H1 (cell line): ENCODE data around the gene EEIG1. TPM values are rescaled to one million over a fixed set of nuclear protein-coding genes. Genes with fewer than 3 reads are reported as not detected.

ENCODE experiments used
- CTCF ChIA-PET: fragments of 300-600 bp; sonication (Branson Sonifier 250); formaldehyde crosslinking; loops from one replicate; lab custom pipeline; 2021; ENCODE audit not compliant: partially characterized antibody; lab: Charles Lee
- POLR2A ChIA-PET: fragments of 300-600 bp; sonication (Branson Sonifier 250); formaldehyde crosslinking; loops from one replicate; lab custom pipeline; 2021; ENCODE audit warnings: inconsistent platforms; ENCODE audit not compliant: partially characterized antibody; lab: Charles Lee
- DNase-seq, 2 experiments: peaks; one replicate each; pipeline versions ENCODE4 v3.0.0 to v3.0.0-alpha.2; 2010 to 2022; ENCODE audit warnings: low spot score in 2 of 2, low read depth in 1 of 2, mixed read lengths in 1 of 2
- FAIRE-seq: peaks from 2 replicates; lab custom pipeline; 2011; peaks lifted over from hg19 to GRCh38; lab: Jason Lieb, UNC
- H2AFZ ChIP-seq: 2 replicates; pipeline ENCODE4 v1.8.1; 2012; ENCODE audit warnings: low read length, inconsistent platforms
- H2AK5ac ChIP-seq: 2 replicates; pipeline ENCODE4 v1.6.1; 2013; ENCODE audit warnings: low read depth, low read length
- H2BK120ac ChIP-seq: replicated peaks from 2 replicates; pipeline ENCODE3; 2013; ENCODE audit warnings: low read depth, low read length, inconsistent platforms
- H2BK12ac ChIP-seq: 2 replicates; pipeline ENCODE4 v1.6.1; 2013; ENCODE audit warnings: low read depth, low read length
- H2BK15ac ChIP-seq: 2 replicates; pipeline ENCODE4 v1.6.1; 2013; ENCODE audit warnings: low read length
- H2BK20ac ChIP-seq: 2 replicates; pipeline ENCODE4 v1.6.1; 2013; ENCODE audit warnings: low read length
- H2BK5ac ChIP-seq: 2 replicates; pipeline ENCODE4 v1.6.1; 2013; ENCODE audit warnings: low read depth, low read length
- H3K14ac ChIP-seq: 2 replicates; pipeline ENCODE4 v1.6.1; 2013; ENCODE audit warnings: inconsistent platforms; ENCODE audit not compliant: insufficient read length
- H3K18ac ChIP-seq: 2 replicates; pipeline ENCODE4 v1.6.1; 2013; ENCODE audit warnings: low read length; ENCODE audit errors: extremely low read depth
- H3K23ac ChIP-seq: 2 replicates; pipeline ENCODE4 v1.6.1; 2013; ENCODE audit warnings: inconsistent platforms; ENCODE audit not compliant: insufficient read length
- H3K23me2 ChIP-seq: 2 replicates; pipeline ENCODE4 v1.6.1; 2013; ENCODE audit warnings: low read depth, low read length
- H3K27ac ChIP-seq: 2 replicates; pipeline ENCODE4 v1.6.1; 2011; ENCODE audit warnings: low read depth, low read length, inconsistent platforms
- H3K27me3 ChIP-seq, 4 experiments: replicated peaks in 1 of 4; 1 replicate in 1 of 4; 2 replicates in 3 of 4; pipeline versions ENCODE4 v1.6.1 to v1.8.1; 2011 to 2013; ENCODE audit warnings: low read length in 3 of 4, mild to moderate bottlenecking in 3 of 4, inconsistent platforms in 2 of 4, mixed read lengths in 2 of 4, moderate library complexity in 1 of 4; ENCODE audit not compliant: control insufficient read depth in 3 of 4, insufficient read depth in 3 of 4; ENCODE audit errors: extremely low read depth in 1 of 4
- H3K36me3 ChIP-seq, 4 experiments: 2 replicates each; pipeline versions ENCODE4 v1.6.1 to v1.8.1; 2011 to 2013; ENCODE audit warnings: mild to moderate bottlenecking in 4 of 4, low read length in 3 of 4, moderate library complexity in 2 of 4, control low read depth in 1 of 4, inconsistent platforms in 1 of 4; ENCODE audit not compliant: insufficient read depth in 4 of 4, control insufficient read depth in 2 of 4
- H3K4ac ChIP-seq: replicated peaks from 2 replicates; pipeline ENCODE3; 2013; ENCODE audit warnings: low read length, low read depth, mixed read lengths, inconsistent platforms; ENCODE audit not compliant: insufficient read length
- H3K4me1 ChIP-seq, 4 experiments: replicated peaks in 1 of 4; 1 replicate in 1 of 4; 2 replicates in 3 of 4; pipeline versions ENCODE4 v1.6.1 to v1.8.1; 2011 to 2013; ENCODE audit warnings: low read length in 3 of 4, inconsistent platforms in 2 of 4, mixed read lengths in 1 of 4; ENCODE audit not compliant: insufficient read depth in 4 of 4, control insufficient read depth in 3 of 4
- H3K4me2 ChIP-seq, 2 experiments: 2 replicates each; pipeline versions ENCODE4 v1.6.1 to v1.8.1; 2011 to 2013; ENCODE audit warnings: low read depth in 2 of 2, low read length in 2 of 2, control low read depth in 1 of 2, inconsistent platforms in 1 of 2, mild to moderate bottlenecking in 1 of 2; ENCODE audit not compliant: insufficient read depth in 1 of 2
- H3K4me3 ChIP-seq, 4 experiments: fragments of 200-600, 300-600 bp in 1 of 4; sonication (generic), shearing (Covaris generic), sonication (Bioruptor Twin) in 1 of 4; 2 replicates each; pipeline versions ENCODE4 v1.5.1 to v1.8.1; 2011 to 2016; ENCODE audit warnings: low read length in 4 of 4, low read depth in 3 of 4, control low read depth in 2 of 4, inconsistent platforms in 2 of 4, mild to moderate bottlenecking in 2 of 4, mixed read lengths in 1 of 4, moderate library complexity in 1 of 4; ENCODE audit not compliant: insufficient read depth in 2 of 4; ENCODE audit errors: extremely low read depth in 1 of 4
- H3K56ac ChIP-seq: replicated peaks from 2 replicates; pipeline ENCODE3; 2013; ENCODE audit warnings: low read depth, mild to moderate bottlenecking, mixed read lengths, low read length, inconsistent platforms; ENCODE audit not compliant: insufficient read length
- H3K79me1 ChIP-seq: 2 replicates; pipeline ENCODE4 v1.6.1; 2013; ENCODE audit warnings: low read depth, low read length, control low read depth
- H3K79me2 ChIP-seq, 2 experiments: 2 replicates each; pipeline versions ENCODE4 v1.6.1 to v1.8.1; 2012 to 2013; ENCODE audit warnings: low read length in 2 of 2, mild to moderate bottlenecking in 2 of 2, inconsistent platforms in 1 of 2; ENCODE audit not compliant: insufficient read depth in 2 of 2, control insufficient read depth in 1 of 2
- H3K9ac ChIP-seq, 4 experiments: replicated peaks in 1 of 4; 1 replicate in 1 of 4; 2 replicates in 3 of 4; pipeline versions ENCODE4 v1.6.1 to v1.8.1; 2011 to 2013; ENCODE audit warnings: low read depth in 3 of 4, low read length in 3 of 4, control low read depth in 2 of 4, mild to moderate bottlenecking in 2 of 4, moderate library complexity in 2 of 4, inconsistent platforms in 1 of 4; ENCODE audit errors: extremely low read depth in 1 of 4
- H3K9me3 ChIP-seq, 2 experiments: 2 replicates each; pipeline versions ENCODE4 v1.6.1 to v1.8.1; 2012 to 2013; ENCODE audit warnings: mild to moderate bottlenecking in 2 of 2, moderate library complexity in 2 of 2, control low read depth in 1 of 2, inconsistent platforms in 1 of 2, low read depth in 1 of 2, low read length in 1 of 2, mixed read lengths in 1 of 2; ENCODE audit not compliant: insufficient read depth in 2 of 2
- H4K20me1 ChIP-seq, 2 experiments: replicated peaks in 1 of 2; 2 replicates each; pipeline versions ENCODE3 to v1.8.1; 2011 to 2013; ENCODE audit warnings: inconsistent platforms in 2 of 2, low read length in 2 of 2, mild to moderate bottlenecking in 1 of 2; ENCODE audit not compliant: insufficient read depth in 2 of 2, control insufficient read depth in 1 of 2
- H4K5ac ChIP-seq: 2 replicates; pipeline ENCODE4 v1.6.1; 2013; ENCODE audit warnings: low read length, low read depth, mixed read lengths, inconsistent platforms; ENCODE audit not compliant: insufficient read length
- H4K8ac ChIP-seq: 2 replicates; pipeline ENCODE4 v1.8.0; 2013; ENCODE audit warnings: mild to moderate bottlenecking, moderate library complexity, low read length, inconsistent platforms; ENCODE audit not compliant: insufficient read depth; ENCODE audit errors: extremely low read depth
- H4K91ac ChIP-seq: replicated peaks from 2 replicates; pipeline ENCODE3; 2013; ENCODE audit warnings: low read length, mixed read lengths, inconsistent platforms; ENCODE audit not compliant: insufficient read length
- CREB1 ChIP-seq: IDR thresholded peaks from 2 replicates; pipeline ENCODE4 v1.6.1; 2012; ENCODE audit warnings: inconsistent platforms
- EP300 ChIP-seq, 2 experiments: IDR thresholded peaks; 1 replicate in 1 of 2; 2 replicates in 1 of 2; pipeline ENCODE4 v1.6.1; 2011 to 2012; ENCODE audit warnings: low read depth in 2 of 2, low read length in 2 of 2, mild to moderate bottlenecking in 2 of 2, borderline replicate concordance in 1 of 2, inconsistent platforms in 1 of 2, moderate library complexity in 1 of 2
- RAD21 ChIP-seq, 2 experiments: IDR thresholded peaks in 1 of 2; conservative IDR thresholded peaks in 1 of 2; 2 replicates each; pipeline ENCODE4 v1.6.1; 2011; ENCODE audit warnings: low read depth in 2 of 2, low read length in 2 of 2, improper control_type of control experiment in 1 of 2, inconsistent platforms in 1 of 2, mild to moderate bottlenecking in 1 of 2, moderate library complexity in 1 of 2
- SIN3A ChIP-seq, 2 experiments: IDR thresholded peaks in 1 of 2; conservative IDR thresholded peaks in 1 of 2; 2 replicates each; pipeline ENCODE4 v1.6.1; 2011 to 2012; ENCODE audit warnings: low read length in 2 of 2, improper control_type of control experiment in 1 of 2, low read depth in 1 of 2, mild to moderate bottlenecking in 1 of 2
- TCF12 ChIP-seq: IDR thresholded peaks from 2 replicates; pipeline ENCODE4 v1.6.1; 2011; ENCODE audit warnings: low read depth, mild to moderate bottlenecking, low read length
- TEAD4 ChIP-seq: IDR thresholded peaks from 2 replicates; pipeline ENCODE4 v1.6.1; 2012; ENCODE audit warnings: low read depth, low read length, inconsistent platforms, mixed read lengths
- WGBS, 2 experiments: shearing (Covaris generic) in 1 of 2; methylation state at CpG; one replicate each; pipeline versions ENCODE4 v1.1.6 to v1.1.7; 2013 to 2015; ENCODE audit warnings: low lambda C conversion rate in 2 of 2, mixed read lengths in 2 of 2, inconsistent platforms in 1 of 2, low coverage in 1 of 2, missing lambda C conversion rate in 1 of 2; ENCODE audit not compliant: insufficient replicate concordance in 2 of 2, insufficient coverage in 1 of 2, insufficient read length in 1 of 2; ENCODE audit errors: extremely low coverage in 1 of 2, missing lambda C conversion rate in 1 of 2; 5-methylcytosine and 5-hydroxymethylcytosine counted together
- polyA plus RNA-seq, 7 experiments: library from polyadenylated mRNA; depleted of rRNA in 3 of 7; stranded (reverse) in 5 of 7; unstranded in 2 of 7; fragments of >200 nt in 5 of 7; fragments of 200-250 nt in 2 of 7; gene quantifications; 1 replicate in 5 of 7; 2 replicates in 1 of 7; 4 replicates in 1 of 7; pipeline versions ENCODE4 v1.2.1 to v1.2.3, GENCODE V29; 2011 to 2013; ENCODE audit warnings: missing spikeins in 2 of 7, mixed read lengths in 2 of 7
- total RNA-seq: library from RNA; stranded (reverse); fragmentation: NEBNext Ultra II Directional; extraction: Animal tissue kit (Norgen Biotek cat#: 25700); gene quantifications from 2 replicates; pipeline ENCODE4 v1.2.1, GENCODE V29; 2021
- TF ChIP-seq, protein P1 (sequence below): IDR thresholded peaks from 2 replicates; pipeline ENCODE4 v1.6.1; 2011; ENCODE audit warnings: low read length, improper control_type of control experiment

EEIG1 gene
- total and polyA plus RNA-seq, 2 of the 8 experiments (the other 6 are each of a cell fraction or from before 2014, with no cell fraction given): 29.8 to 50.8 TPM

DNA sequence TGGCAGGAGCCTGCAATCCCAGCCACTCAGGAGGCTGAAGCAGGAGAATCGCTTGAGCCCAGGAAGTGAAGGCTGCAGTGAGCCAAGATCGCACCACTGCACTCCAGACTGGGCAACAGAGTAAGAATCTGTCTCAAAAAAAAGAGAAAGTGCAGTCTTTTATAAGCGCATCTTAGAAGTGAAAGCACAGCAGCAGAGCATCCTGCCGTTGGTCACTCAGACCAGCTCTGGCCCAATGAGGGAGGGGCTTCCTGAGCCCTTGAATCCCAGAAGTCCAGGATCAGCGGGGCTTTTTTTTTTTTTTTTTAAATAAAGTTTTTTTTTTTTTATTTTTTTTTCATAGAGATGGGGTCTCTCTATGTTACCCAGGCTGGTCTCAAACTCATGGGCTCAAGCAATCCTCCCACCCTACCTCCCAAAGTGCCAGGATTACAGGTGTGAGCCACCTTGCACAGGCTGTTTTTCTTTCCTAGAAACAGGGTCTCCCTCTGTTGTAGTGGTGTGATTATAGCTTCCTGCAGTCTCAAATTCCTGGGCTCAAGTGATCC, 44.0 kb upstream of the EEIG1 start:
- H3K4me3 ChIP-seq: no peak overlapping the region
- TF ChIP-seq TCF12 (no peak), EP300 (IDR thresholded peaks at IDR 0.05; ENCODE audit: borderline replicate concordance in 1 of 2, low read depth in 2 of 2, low read length in 2 of 2) (no peak), RAD21 (IDR thresholded peaks at IDR 0.05 in 1 of 2, conservative IDR thresholded peaks at IDR 0.05 in 1 of 2; ENCODE audit: low read depth in 2 of 2, low read length in 2 of 2) (no peak), TEAD4 (no peak), SIN3A (conservative IDR thresholded peaks at IDR 0.05 in 1 of 2, IDR thresholded peaks at IDR 0.05 in 1 of 2; ENCODE audit: low read depth in 1 of 2, low read length in 2 of 2) (no peak), CREB1 (no peak)
- TF ChIP-seq, protein P1, sequence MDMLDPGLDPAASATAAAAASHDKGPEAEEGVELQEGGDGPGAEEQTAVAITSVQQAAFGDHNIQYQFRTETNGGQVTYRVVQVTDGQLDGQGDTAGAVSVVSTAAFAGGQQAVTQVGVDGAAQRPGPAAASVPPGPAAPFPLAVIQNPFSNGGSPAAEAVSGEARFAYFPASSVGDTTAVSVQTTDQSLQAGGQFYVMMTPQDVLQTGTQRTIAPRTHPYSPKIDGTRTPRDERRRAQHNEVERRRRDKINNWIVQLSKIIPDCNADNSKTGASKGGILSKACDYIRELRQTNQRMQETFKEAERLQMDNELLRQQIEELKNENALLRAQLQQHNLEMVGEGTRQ: no peak
- H3K4ac ChIP-seq: no peak overlapping the region
- no peaks in the 10 kb centered on the region for H3K23me2 ChIP-seq
- no peaks in the 10 kb centered on the region for H3K4me1 ChIP-seq
- no peak overlapping the region for H2BK5ac ChIP-seq
- no peak overlapping the region for H3K9ac ChIP-seq
- H3K79me2 ChIP-seq: no peaks in the 10 kb centered on the region
- H3K79me1 ChIP-seq: no peaks in the 10 kb centered on the region
- H3K27ac ChIP-seq: no peak overlapping the region
- ChIA-PET CTCF (interaction anchor here (0.7 to 38.5 kb wide), 7 partner anchors 10 to 235 kb away, joined by 3 to 825 read pairs (median 6); partner anchors contain the start of gene DPM2), POLR2A (interaction anchor here (1.0 to 1.6 kb wide), 4 partner anchors 10 to 283 kb away, joined by 3 to 4 read pairs (median 3); no protein-coding TSS in a partner anchor)
- H3K36me3 ChIP-seq: no peaks in the 10 kb centered on the region
- WGBS, 2 experiments: 96% methylated on average over 5 of the region's 5 CpGs; no CpG with 5 or more reads in 1 of the 2 experiments
- H4K91ac ChIP-seq: no peak overlapping the region
- H3K14ac ChIP-seq: no peak overlapping the region
- no peak overlapping the region for H3K23ac ChIP-seq
- no peak overlapping the region for H4K5ac ChIP-seq
- no peaks in the 10 kb centered on the region for H3K27me3 ChIP-seq
- H4K20me1 ChIP-seq: no peaks in the 10 kb centered on the region
- H3K56ac ChIP-seq: no peak overlapping the region
- FAIRE-seq (no peak), DNase-seq (no peak)
- peak overlapping the region; percentile 51; the same call in 1 of the 2 replicates for H4K8ac ChIP-seq
- H2BK20ac ChIP-seq: no peak overlapping the region
- H2BK12ac ChIP-seq: no peak overlapping the region
- no peak overlapping the region for H2BK120ac ChIP-seq
- H3K18ac ChIP-seq: no peak overlapping the region
- no peak overlapping the region for H2AK5ac ChIP-seq
- no peak overlapping the region for H2AFZ ChIP-seq
- no peak overlapping the region for H3K4me2 ChIP-seq
- no peak overlapping the region for H2BK15ac ChIP-seq
- H3K9me3 ChIP-seq: no peaks in the 10 kb centered on the region
